BE2C (cell line): ENCODE measurements around the gene METTL25.

Source experiments
- DNase-seq: peaks from one replicate; pipeline ENCODE4 v3.0.0-alpha.2; 2020
- H3K27me3 ChIP-seq: fragments of 250-450 bp; sonication (Bioruptor Pico); 2 replicates; pipeline ENCODE4 v1.5.1; 2020; ENCODE audit warnings: mild to moderate bottlenecking
- H3K36me3 ChIP-seq: fragments of 250-450 bp; sonication (Bioruptor Pico); 2 replicates; pipeline ENCODE4 v1.5.1; 2020; ENCODE audit warnings: mild to moderate bottlenecking
- H3K4me1 ChIP-seq: fragments of 250-450 bp; sonication (Bioruptor Pico); 2 replicates; pipeline ENCODE4 v1.5.1; 2020
- H3K4me3 ChIP-seq: 2 replicates; pipeline ENCODE4 v1.5.1; 2011; ENCODE audit warnings: low read depth, low read length
- H3K9me3 ChIP-seq: fragments of 250-450 bp; sonication (Bioruptor Pico); 2 replicates; pipeline ENCODE4 v1.5.1; 2020
- TF ChIP-seq, protein P1 (sequence below): IDR thresholded peaks from 2 replicates; pipeline ENCODE4 v1.5.1; 2012; ENCODE audit warnings: mild to moderate bottlenecking, low read depth, low read length

Gene METTL25

DNA sequence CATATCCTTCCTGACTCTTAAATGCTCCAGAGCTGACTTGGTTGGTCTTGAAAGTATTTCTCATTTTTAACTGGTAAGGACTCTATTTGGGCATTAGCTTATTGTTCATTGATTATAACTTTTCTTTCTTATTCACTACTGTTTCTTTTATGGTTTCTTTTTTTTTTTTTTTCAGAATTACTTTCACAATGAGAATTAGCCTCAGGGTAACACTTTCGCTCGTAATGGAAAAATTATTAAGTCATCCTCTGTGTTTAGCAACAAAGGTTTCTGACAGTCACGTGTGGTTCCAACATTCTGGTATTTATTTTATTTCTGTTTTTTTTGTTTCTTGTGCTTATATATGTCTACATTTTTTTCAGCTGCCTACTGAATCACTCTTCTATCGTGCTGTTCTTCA, 80.0 kb downstream of the METTL25 start:
- Histone ChIP-seq H3K9me3 (no peaks in the 10 kb centered on the region), H3K27me3 (no peaks in the 10 kb centered on the region), H3K4me3 (no peak overlapping the region), H3K36me3 (no peaks in the 10 kb centered on the region), H3K4me1 (no peaks in the 10 kb centered on the region)
- no peak for DNase-seq
- TF ChIP-seq, protein P1, sequence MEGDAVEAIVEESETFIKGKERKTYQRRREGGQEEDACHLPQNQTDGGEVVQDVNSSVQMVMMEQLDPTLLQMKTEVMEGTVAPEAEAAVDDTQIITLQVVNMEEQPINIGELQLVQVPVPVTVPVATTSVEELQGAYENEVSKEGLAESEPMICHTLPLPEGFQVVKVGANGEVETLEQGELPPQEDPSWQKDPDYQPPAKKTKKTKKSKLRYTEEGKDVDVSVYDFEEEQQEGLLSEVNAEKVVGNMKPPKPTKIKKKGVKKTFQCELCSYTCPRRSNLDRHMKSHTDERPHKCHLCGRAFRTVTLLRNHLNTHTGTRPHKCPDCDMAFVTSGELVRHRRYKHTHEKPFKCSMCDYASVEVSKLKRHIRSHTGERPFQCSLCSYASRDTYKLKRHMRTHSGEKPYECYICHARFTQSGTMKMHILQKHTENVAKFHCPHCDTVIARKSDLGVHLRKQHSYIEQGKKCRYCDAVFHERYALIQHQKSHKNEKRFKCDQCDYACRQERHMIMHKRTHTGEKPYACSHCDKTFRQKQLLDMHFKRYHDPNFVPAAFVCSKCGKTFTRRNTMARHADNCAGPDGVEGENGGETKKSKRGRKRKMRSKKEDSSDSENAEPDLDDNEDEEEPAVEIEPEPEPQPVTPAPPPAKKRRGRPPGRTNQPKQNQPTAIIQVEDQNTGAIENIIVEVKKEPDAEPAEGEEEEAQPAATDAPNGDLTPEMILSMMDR = no peak

DNA sequence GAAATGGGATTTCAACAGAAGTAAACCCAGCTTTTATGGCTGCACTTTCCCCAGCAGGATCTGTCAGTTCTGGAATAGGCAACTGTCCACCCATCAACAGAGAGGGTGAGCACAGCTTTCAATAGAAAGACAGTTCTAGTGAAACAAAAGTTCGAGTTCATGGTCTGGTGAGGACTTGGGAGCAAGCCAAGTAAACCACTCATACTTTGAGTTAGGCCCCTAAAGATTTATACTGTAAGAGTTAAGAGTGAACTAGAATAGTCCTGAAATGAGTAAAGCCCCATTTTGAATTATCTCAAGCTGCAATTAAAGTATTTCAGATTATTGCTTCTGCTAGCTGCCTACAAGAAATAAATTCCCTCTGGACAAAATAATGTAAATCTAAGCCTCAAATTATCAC, 82.6 kb downstream of the METTL25 start:
- no peaks in the 10 kb centered on the region for H3K27me3 ChIP-seq
- H3K36me3 ChIP-seq = no peaks in the 10 kb centered on the region
- no peaks in the 10 kb centered on the region for H3K4me1 ChIP-seq
- H3K9me3 ChIP-seq = no peaks in the 10 kb centered on the region
- DNase-seq = no peak
- H3K4me3 ChIP-seq = no peak overlapping the region
- TF ChIP-seq, protein P1 = no peak

DNA sequence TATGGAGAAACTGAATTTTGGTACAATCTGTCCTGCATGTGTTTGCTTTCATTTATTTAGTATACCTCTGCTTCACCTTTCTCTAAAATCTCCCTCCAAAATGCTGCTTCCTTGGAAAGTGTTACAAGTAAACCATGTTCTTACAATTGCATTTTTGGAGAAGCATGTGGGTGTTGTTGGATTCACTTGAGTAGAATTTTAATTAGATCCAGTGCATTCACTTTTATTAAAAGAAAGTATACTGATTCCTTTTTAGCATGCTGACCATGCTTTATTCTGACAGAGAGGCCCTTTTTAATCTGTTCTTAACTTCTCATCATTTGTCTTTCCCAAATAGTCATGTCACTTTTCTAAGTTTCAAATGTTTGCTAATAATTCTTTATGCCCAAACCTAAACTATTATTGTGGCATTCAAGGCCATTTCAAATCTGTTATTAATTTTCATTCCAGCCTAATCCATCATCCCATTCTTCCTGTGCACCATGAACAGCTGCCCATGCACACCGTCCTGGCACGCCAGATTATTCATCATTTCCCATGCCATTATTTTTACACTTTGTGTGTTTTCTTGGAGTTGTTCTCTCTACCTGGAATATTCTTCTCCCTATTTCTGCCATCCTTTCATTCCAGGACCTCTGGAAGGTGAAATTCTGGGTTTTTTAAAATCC, 90.7 kb downstream of the METTL25 start:
- no peak overlapping the region for H3K4me3 ChIP-seq
- DNase-seq = no peak
- H3K27me3 ChIP-seq = no peaks in the 10 kb centered on the region
- H3K9me3 ChIP-seq = no peaks in the 10 kb centered on the region
- H3K36me3 ChIP-seq = no peaks in the 10 kb centered on the region
- no peaks in the 10 kb centered on the region for H3K4me1 ChIP-seq
- TF ChIP-seq, protein P1 = no peak

DNA sequence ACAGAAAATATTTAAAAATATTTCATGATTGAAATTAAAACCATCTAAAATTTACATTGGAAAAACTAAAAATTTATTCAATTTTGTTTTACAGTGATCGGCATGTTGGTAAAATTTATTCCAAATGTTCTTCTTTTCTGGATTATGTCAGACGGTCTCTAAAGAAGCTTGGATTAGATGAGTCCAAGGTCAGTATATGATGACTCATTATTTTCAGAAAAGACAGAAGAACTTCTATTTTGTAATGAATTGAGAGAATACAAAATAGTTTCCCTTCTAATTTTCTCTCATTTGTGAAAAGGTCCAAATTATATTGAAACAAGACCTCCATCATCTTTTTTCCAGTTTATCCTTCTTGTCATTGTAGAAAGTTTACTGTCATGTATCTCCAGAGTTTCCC, 98.3 kb downstream of the METTL25 start:
- TF ChIP-seq, protein P1 = no peak

DNA sequence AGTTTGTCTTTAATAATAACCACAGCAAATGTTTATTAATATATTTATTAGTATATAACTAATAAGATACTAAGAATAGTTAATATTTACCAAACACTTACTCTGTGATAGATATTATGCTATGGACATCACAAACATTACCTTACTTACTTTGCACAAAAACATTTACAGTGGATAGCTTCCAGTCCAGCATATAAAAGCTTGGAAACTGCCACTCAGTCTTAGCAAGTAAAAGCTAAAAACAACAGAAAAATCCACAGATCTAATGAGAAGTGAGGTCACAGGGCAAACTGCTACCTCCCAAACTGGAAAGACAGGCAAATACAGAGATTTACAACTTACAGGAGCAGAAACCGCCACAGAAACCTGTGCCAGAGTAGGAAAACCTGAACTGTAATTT, 99.8 kb downstream of the METTL25 start:
- Histone ChIP-seq H3K9me3 (no peaks in the 10 kb centered on the region), H3K27me3 (no peaks in the 10 kb centered on the region), H3K36me3 (no peaks in the 10 kb centered on the region), H3K4me1 (no peaks in the 10 kb centered on the region), H3K4me3 (no peak overlapping the region)
- DNase-seq = no peak
- TF ChIP-seq, protein P1 = no peak

More for the DNA sequence above, 98.3 kb downstream of the METTL25 start:
- Histone ChIP-seq H3K27me3 (no peaks in the 10 kb centered on the region), H3K4me1 (no peaks in the 10 kb centered on the region), H3K36me3 (no peaks in the 10 kb centered on the region), H3K4me3 (no peak overlapping the region), H3K9me3 (no peaks in the 10 kb centered on the region)
- no peak for DNase-seq

DNA sequence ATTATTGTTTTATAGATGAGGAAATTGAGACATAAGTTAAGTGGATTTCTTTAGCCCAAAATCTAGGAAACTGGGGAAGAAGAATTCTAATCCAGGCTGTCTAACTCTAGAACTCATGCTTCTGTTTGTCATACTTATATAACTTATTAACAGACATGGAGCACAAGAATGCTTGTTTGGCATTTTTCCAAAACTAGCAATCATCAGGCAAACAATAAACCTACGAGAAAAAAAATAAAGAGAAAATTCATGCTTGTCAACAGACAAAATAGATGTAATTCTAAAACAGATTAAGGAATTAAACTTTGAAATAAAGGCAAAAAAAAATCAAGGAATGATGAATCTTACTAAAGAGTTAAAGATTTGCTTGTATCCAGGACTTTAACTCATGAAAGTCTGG, 103.1 kb downstream of the METTL25 start:
- TF ChIP-seq, protein P1 = no peak
- DNase-seq = no peak
- H3K4me1 ChIP-seq = no peaks in the 10 kb centered on the region

More for the DNA sequence above, 103.1 kb downstream of the METTL25 start:
- no peaks in the 10 kb centered on the region for H3K36me3 ChIP-seq
- H3K4me3 ChIP-seq = no peak overlapping the region
- no peaks in the 10 kb centered on the region for H3K27me3 ChIP-seq
- no peaks in the 10 kb centered on the region for H3K9me3 ChIP-seq
